Spleen (tissue), 7 donors: ENCODE results near the gene WAC.

ENCODE experiments used
- POLR2A ChIP-seq, 3 donors: fragments of 450-650 bp; IDR thresholded peaks; one replicate each; pipeline ENCODE4 v1.5.1; 2017; ENCODE audit warnings: antibody characterized with exemption in 3 of 3, mild to moderate bottlenecking in 1 of 3
- TF ChIP-seq, protein P1 (sequence below), 11 experiments: fragments of 200-600 bp in 7 of 11; fragments of 450-650 bp in 4 of 11; sonication (generic) in 4 of 11; IDR thresholded peaks in 8 of 11; conservative IDR thresholded peaks in 3 of 11; 1 replicate in 7 of 11; 2 replicates in 4 of 11; pipeline versions ENCODE4 v1.4.0 to v1.8.0; 2016 to 2021; ENCODE audit warnings: antibody characterized with exemption in 11 of 11, inconsistent platforms in 4 of 11, mild to moderate bottlenecking in 1 of 11
- donor health status: DM: no; HTN: no; CAD: no; lungs with moderate emphysema.
- donor health status: DM: no; HTN: no; CAD: no.
- donor health status: DM: no; HTN: no; CAD: no.

DNA sequence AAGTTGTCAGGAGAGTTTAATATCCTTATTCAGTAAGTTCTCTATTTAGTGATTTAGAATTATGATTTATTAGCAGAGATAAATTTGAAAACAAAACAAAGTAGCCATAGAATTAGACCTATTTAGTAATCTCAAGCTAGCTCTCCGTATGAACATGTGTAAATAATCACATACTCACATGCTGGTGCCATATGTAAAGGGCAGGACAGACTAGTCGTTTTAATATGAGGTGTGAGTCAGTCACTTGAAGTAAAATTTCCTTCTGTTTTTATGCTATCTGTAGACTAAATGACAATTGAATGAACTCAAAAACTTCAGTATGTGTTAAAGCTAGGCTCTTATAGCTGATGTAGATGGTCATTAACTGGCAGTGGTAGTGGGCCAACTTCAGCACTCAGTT, 67.1 kb downstream of the WAC start:
- TF ChIP-seq, protein P1, sequence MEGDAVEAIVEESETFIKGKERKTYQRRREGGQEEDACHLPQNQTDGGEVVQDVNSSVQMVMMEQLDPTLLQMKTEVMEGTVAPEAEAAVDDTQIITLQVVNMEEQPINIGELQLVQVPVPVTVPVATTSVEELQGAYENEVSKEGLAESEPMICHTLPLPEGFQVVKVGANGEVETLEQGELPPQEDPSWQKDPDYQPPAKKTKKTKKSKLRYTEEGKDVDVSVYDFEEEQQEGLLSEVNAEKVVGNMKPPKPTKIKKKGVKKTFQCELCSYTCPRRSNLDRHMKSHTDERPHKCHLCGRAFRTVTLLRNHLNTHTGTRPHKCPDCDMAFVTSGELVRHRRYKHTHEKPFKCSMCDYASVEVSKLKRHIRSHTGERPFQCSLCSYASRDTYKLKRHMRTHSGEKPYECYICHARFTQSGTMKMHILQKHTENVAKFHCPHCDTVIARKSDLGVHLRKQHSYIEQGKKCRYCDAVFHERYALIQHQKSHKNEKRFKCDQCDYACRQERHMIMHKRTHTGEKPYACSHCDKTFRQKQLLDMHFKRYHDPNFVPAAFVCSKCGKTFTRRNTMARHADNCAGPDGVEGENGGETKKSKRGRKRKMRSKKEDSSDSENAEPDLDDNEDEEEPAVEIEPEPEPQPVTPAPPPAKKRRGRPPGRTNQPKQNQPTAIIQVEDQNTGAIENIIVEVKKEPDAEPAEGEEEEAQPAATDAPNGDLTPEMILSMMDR (IDR thresholded peaks at IDR 0.05 in 8 of 11, conservative IDR thresholded peaks at IDR 0.05 in 3 of 11) = no peak
- no peak for TF ChIP-seq POLR2A (IDR thresholded peaks at IDR 0.05)
